ENCODE data around the gene SGCA. TPM values are rescaled to one million over a fixed set of nuclear protein-coding genes. Genes with fewer than 3 reads are reported as not detected.
A peak's percentile ranks its signal among the peaks of the same experiment; 100 is the strongest.

Gene SGCA
- total and polyA plus RNA-seq, 2 of the 13 experiments (the other 11 are each of a cell fraction or from before 2014, with no cell fraction given): not detected

GRCh38 chr17:50200457-50201275 lies 34.9 kb downstream of the SGCA start (continued):
- TF ChIP-seq GMEB1 (CRISPR knock-in tag; IDR thresholded peaks at IDR 0.05; ENCODE audit: borderline replicate concordance) (peak; percentile 49; the same call in 1 of the 2 replicates), TBX3 (IDR thresholded peaks at IDR 0.05; ENCODE audit: borderline replicate concordance) (no peak), ELF3 (CRISPR knock-in tag; IDR thresholded peaks at IDR 0.05) (peak; percentile 25; the same call in 1 of the 2 replicates), CBX2 (IDR thresholded peaks at IDR 0.05; ENCODE audit: low read depth, low read length) (no peak), CBX2 (CRISPR knock-in tag; IDR thresholded peaks at IDR 0.05; ENCODE audit: low read depth) (no peak), KDM6A (CRISPR knock-in tag; IDR thresholded peaks at IDR 0.05; ENCODE audit: low read depth) (no peak), MAZ (IDR thresholded peaks at IDR 0.05; ENCODE audit: borderline replicate concordance, low read depth, low read length) (peak; percentile 72; the same call in 1 of the 2 replicates), MAZ (CRISPR knock-in tag; IDR thresholded peaks at IDR 0.05; ENCODE audit: low read depth) (0 out of 2 replicates have a peak, but pooled peaks have one; percentile 38), CHD4 (IDR thresholded peaks at IDR 0.05; ENCODE audit: borderline replicate concordance, low read length) (no peak), PRDM10 (CRISPR knock-in tag; IDR thresholded peaks at IDR 0.05; ENCODE audit: low read depth) (peak; percentile 42; the same call in 1 of the 2 replicates), PAWR (CRISPR knock-in tag; IDR thresholded peaks at IDR 0.05; ENCODE audit: borderline replicate concordance) (no peak), ZFP41 (CRISPR knock-in tag; IDR thresholded peaks at IDR 0.05; ENCODE audit: borderline replicate concordance) (no peak), ZNF432 (CRISPR knock-in tag; IDR thresholded peaks at IDR 0.05; ENCODE audit: borderline replicate concordance) (no peak), NR2C2 (CRISPR knock-in tag; IDR thresholded peaks at IDR 0.05; ENCODE audit: borderline replicate concordance) (no peak), NFRKB (IDR thresholded peaks at IDR 0.05) (no peak), ZNF232 (CRISPR knock-in tag; IDR thresholded peaks at IDR 0.05; ENCODE audit: borderline replicate concordance) (peak; percentile 50; the same call in 1 of the 2 replicates), HES4 (CRISPR knock-in tag; IDR thresholded peaks at IDR 0.05; ENCODE audit: borderline replicate concordance) (no peak), FOXK1 (CRISPR knock-in tag; IDR thresholded peaks at IDR 0.05; ENCODE audit: borderline replicate concordance, low read depth) (no peak), HNRNPUL1 (IDR thresholded peaks at IDR 0.05; ENCODE audit: low read depth, low read length) (no peak), CBFB (CRISPR knock-in tag; IDR thresholded peaks at IDR 0.05) (no peak; the same call in none of the 2 replicates), ZNF180 (CRISPR knock-in tag; IDR thresholded peaks at IDR 0.05; ENCODE audit: borderline replicate concordance, low read depth) (no peak), PTBP1 (IDR thresholded peaks at IDR 0.05; ENCODE audit: low read depth, low read length, poor library complexity, severe bottlenecking) (peak; percentile 71), TMF1 (CRISPR knock-in tag; IDR thresholded peaks at IDR 0.05; ENCODE audit: low read depth) (no peak)
- TF ChIP-seq, protein P1, sequence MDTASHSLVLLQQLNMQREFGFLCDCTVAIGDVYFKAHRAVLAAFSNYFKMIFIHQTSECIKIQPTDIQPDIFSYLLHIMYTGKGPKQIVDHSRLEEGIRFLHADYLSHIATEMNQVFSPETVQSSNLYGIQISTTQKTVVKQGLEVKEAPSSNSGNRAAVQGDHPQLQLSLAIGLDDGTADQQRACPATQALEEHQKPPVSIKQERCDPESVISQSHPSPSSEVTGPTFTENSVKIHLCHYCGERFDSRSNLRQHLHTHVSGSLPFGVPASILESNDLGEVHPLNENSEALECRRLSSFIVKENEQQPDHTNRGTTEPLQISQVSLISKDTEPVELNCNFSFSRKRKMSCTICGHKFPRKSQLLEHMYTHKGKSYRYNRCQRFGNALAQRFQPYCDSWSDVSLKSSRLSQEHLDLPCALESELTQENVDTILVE (CRISPR knock-in tag; IDR thresholded peaks at IDR 0.05): 0 out of 2 replicates have a peak, but pooled peaks have one; percentile 20
